OCI-LY7 (cell line): Measurements from ENCODE around the gene LEMD2. TPM values are rescaled to one million over a fixed set of nuclear protein-coding genes. Genes with fewer than 3 reads are reported as not detected.

Source experiments
- BruUV-seq: library from RNA; stranded (reverse); fragments of 400-500 nt; replicated peaks from 2 replicates; lab custom pipeline; 2021; lab: Mats Ljungman, UMichigan
- CTCF ChIA-PET: fragments of 300-600 bp; sonication (Branson Sonifier 250); formaldehyde crosslinking; loops from one replicate; lab custom pipeline; 2022; ENCODE audit warnings: antibody characterized with exemption; ENCODE audit not compliant: unreplicated experiment; lab: Charles Lee
- POLR2A ChIA-PET: fragments of 300-600 bp; sonication (Branson Sonifier 250); formaldehyde crosslinking; loops from one replicate; lab custom pipeline; 2022; ENCODE audit warnings: antibody characterized with exemption; lab: Charles Lee
- DNase-seq: peaks from one replicate; pipeline ENCODE4 v3.0.0-alpha.2; 2015; ENCODE audit warnings: low spot score
- H2AFZ ChIP-seq: fragments of 200-600 bp; sonication (generic), shearing (Covaris generic); 2 replicates; pipeline ENCODE4 v1.6.1; 2014; ENCODE audit warnings: mild to moderate bottlenecking, antibody characterized with exemption, low read length, moderate library complexity
- H3K27ac ChIP-seq: fragments of 200-600 bp; sonication (generic); 2 replicates; pipeline ENCODE4 v1.5.1; 2014; ENCODE audit warnings: mixed run types, low read depth, mild to moderate bottlenecking, moderate library complexity, low read length, inconsistent platforms; ENCODE audit not compliant: poor library complexity, severe bottlenecking
- H3K36me3 ChIP-seq: fragments of 200-600 bp; sonication (generic); 2 replicates; pipeline ENCODE4 v1.6.1; 2014; ENCODE audit warnings: mild to moderate bottlenecking, antibody characterized with exemption, low read length, moderate library complexity, mixed read lengths; ENCODE audit not compliant: insufficient read depth
- H3K4me1 ChIP-seq: fragments of 200-600 bp; sonication (generic); 2 replicates; pipeline ENCODE4 v1.5.1; 2014; ENCODE audit warnings: mild to moderate bottlenecking, low read length; ENCODE audit not compliant: insufficient read depth, poor library complexity, severe bottlenecking
- H3K4me2 ChIP-seq: fragments of 200-600 bp; sonication (generic); 2 replicates; pipeline ENCODE4 v1.6.1; 2014; ENCODE audit warnings: mild to moderate bottlenecking, low read length
- H3K4me3 ChIP-seq: fragments of 200-600 bp; sonication (generic); 2 replicates; pipeline ENCODE4 v1.5.1; 2014; ENCODE audit warnings: mild to moderate bottlenecking, low read depth, low read length; ENCODE audit not compliant: poor library complexity, severe bottlenecking
- H3K79me2 ChIP-seq: fragments of 200-600 bp; sonication (generic); 2 replicates; pipeline ENCODE4 v1.6.1; 2016; ENCODE audit warnings: low read depth, mild to moderate bottlenecking, low read length, moderate library complexity, mixed read lengths; ENCODE audit not compliant: insufficient read depth
- H3K9me2 ChIP-seq: fragments of 200-600 bp; sonication (generic); 2 replicates; pipeline ENCODE4 v1.6.1; 2016; ENCODE audit warnings: mild to moderate bottlenecking, low read length, mixed read lengths; ENCODE audit not compliant: insufficient read depth
- H3K9me3 ChIP-seq: fragments of 200-600 bp; sonication (generic); 2 replicates; pipeline ENCODE4 v1.6.1; 2014; ENCODE audit warnings: mild to moderate bottlenecking, mixed run types, low read length, mixed read lengths
- H4K20me1 ChIP-seq: fragments of 200-600 bp; sonication (generic); 2 replicates; pipeline ENCODE4 v1.6.1; 2014; ENCODE audit warnings: mild to moderate bottlenecking, antibody characterized with exemption, low read length, moderate library complexity, mixed read lengths; ENCODE audit not compliant: insufficient read depth
- EZH2phosphoT487 ChIP-seq: fragments of 200-600 bp; sonication (generic); IDR thresholded peaks from 2 replicates; pipeline ENCODE4 v1.6.1; 2018; ENCODE audit warnings: low read depth, borderline replicate concordance, mild to moderate bottlenecking, mixed run types, antibody characterized with exemption, low read length, moderate library complexity, mixed read lengths
- intact Hi-C: fragments of 100-400 bp; cut with micrococcal nuclease; formaldehyde crosslinking; loops from one replicate; pipeline ENCODE4 v1.10.0; 2022; ENCODE audit not compliant: unreplicated experiment
- total RNA-seq, 2 experiments: library from RNA; depleted of rRNA in 1 of 2; stranded (reverse); fragments of >200 nt in 1 of 2; shearing (Covaris generic) in 1 of 2; gene quantifications; 2 replicates each; pipeline ENCODE4 v1.2.3, GENCODE V29; 2014 to 2022
- TF ChIP-seq, protein P1 (sequence below): fragments of 200-600 bp; sonication (generic); conservative IDR thresholded peaks from 2 replicates; pipeline ENCODE4 v1.5.1; 2014; ENCODE audit warnings: mild to moderate bottlenecking, antibody characterized with exemption, low read length, moderate library complexity, mixed read lengths

LEMD2 gene
- total RNA-seq, 2 experiments from 2014 or later = 59.2 to 66.9 TPM

DNA sequence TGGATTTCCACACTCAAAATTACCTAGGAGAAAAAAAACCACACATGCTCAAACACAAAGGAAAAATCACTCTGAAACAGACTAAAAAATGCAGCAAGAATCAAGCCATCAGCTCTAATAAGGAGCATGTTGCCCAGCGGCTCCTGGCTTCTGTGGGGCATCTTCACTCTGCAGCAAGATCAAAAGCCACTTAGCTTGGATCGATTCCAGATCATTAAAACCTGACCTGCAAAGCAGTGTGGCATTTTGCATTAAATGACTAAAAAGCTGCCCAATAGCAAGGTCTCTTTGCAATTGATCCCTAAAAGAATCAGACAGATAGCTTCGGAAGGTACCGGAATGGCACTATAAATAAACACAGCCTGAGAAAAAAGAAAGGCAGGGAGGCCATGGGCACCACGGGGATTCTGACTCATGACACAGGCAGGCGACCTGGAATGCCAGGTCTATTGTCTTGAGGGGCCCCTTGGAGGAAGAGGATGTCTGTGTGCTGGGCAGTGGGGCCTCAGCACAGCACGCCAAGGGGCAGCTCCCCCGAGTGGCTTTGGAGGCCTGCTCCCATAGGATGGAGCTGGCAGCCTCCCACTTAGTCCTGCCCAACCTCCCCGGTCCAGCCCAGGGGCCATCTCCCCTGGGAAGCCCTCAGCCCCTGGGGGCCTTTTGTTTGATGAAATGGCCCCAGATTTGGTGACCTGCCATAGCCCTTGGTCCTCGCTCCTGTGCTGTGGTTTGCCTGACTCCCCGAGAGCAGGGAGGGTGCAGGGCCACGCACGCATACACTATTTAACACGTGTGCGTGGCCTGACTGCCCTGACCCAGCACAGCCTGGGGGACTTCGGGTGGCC is 7.6 kb downstream of the LEMD2 start:
- H3K4me1 ChIP-seq = peaks cover 8% of the 10 kb centered on the region
- H3K9me2 ChIP-seq = no peaks in the 10 kb centered on the region
- no TSS peak for BruUV-seq
- no peak overlapping the region for H3K4me3 ChIP-seq
- H3K79me2 ChIP-seq = peaks cover 3% of the 10 kb centered on the region; the same call in 1 of the 2 replicates
- no peak overlapping the region for H3K4me2 ChIP-seq
- POLR2A ChIA-PET = no interaction called here
- no peaks in the 10 kb centered on the region for H4K20me1 ChIP-seq
- H2AFZ ChIP-seq = no peak overlapping the region
- no peak overlapping the region for H3K27ac ChIP-seq
- CTCF ChIA-PET = no interaction called here
- no peaks in the 10 kb centered on the region for H3K9me3 ChIP-seq
- peaks cover 96% of the 10 kb centered on the region for H3K36me3 ChIP-seq
- TF ChIP-seq EZH2phosphoT487 = no peak
- TF ChIP-seq, protein P1, sequence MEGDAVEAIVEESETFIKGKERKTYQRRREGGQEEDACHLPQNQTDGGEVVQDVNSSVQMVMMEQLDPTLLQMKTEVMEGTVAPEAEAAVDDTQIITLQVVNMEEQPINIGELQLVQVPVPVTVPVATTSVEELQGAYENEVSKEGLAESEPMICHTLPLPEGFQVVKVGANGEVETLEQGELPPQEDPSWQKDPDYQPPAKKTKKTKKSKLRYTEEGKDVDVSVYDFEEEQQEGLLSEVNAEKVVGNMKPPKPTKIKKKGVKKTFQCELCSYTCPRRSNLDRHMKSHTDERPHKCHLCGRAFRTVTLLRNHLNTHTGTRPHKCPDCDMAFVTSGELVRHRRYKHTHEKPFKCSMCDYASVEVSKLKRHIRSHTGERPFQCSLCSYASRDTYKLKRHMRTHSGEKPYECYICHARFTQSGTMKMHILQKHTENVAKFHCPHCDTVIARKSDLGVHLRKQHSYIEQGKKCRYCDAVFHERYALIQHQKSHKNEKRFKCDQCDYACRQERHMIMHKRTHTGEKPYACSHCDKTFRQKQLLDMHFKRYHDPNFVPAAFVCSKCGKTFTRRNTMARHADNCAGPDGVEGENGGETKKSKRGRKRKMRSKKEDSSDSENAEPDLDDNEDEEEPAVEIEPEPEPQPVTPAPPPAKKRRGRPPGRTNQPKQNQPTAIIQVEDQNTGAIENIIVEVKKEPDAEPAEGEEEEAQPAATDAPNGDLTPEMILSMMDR = no peak
- DNase-seq = no peak
- intact Hi-C loops = no loop called here

DNA sequence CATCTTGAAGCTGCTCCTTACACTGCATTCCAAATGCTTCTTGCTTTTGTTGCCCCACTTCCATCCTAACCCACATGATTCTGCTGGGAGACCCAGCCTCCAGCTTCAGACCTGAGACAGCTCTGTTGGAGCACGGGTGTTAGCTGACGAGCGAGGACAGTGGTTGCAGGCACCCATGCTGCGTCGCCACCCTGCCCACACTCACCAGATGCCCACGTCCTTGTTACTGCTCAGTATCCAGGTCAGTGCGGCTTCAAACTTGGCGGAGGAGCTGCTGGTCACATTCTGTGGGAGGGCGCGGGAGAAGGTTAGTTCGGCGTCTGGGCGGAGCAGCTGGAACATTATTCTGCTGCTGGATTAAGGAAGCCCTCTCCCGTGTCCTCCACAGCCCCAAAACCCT is 9.0 kb downstream of the LEMD2 start:
- DNase-seq = no peak
- intact Hi-C loops = no loop called here
- Histone ChIP-seq H3K9me2 (no peaks in the 10 kb centered on the region), H3K4me3 (no peak overlapping the region), H2AFZ (no peak overlapping the region), H3K79me2 (no peaks in the 10 kb centered on the region), H3K27ac (no peak overlapping the region), H3K9me3 (no peaks in the 10 kb centered on the region), H4K20me1 (no peaks in the 10 kb centered on the region), H3K4me1 (peaks cover 3% of the 10 kb centered on the region), H3K4me2 (no peak overlapping the region), H3K36me3 (peaks cover 97% of the 10 kb centered on the region)
- ChIA-PET POLR2A (interaction anchor here (0.8 kb wide), 1 partner anchor 9 kb away, joined by 3 read pairs; the partner anchor contains the start of gene LEMD2), CTCF (no interaction called here)
- BruUV-seq = no TSS peak
- no peak for TF ChIP-seq EZH2phosphoT487
- TF ChIP-seq, protein P1 = no peak

DNA sequence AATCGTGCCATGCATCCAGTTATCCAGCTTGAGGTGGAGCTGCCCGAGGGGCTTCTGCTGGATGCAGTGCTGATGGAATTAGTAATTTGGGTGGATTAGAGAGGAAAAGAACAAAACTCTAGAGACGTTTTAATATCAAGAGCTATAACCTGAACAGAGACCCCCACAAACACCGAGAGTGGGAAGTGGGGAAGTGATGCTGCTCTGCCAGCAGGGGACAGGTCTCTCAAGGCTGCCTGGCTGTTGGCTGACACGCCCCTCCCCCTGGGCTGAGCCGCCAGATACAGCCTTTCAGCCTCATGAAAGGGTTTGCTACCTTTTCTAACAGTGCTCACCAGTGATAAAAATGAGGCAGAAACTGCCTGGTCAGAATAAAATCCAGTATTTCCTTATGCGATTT is 9.6 kb downstream of the LEMD2 start:
- no peak overlapping the region for H2AFZ ChIP-seq
- no peaks in the 10 kb centered on the region for H3K9me3 ChIP-seq
- H3K4me2 ChIP-seq = no peak overlapping the region
- intact Hi-C loops = no loop called here
- no peaks in the 10 kb centered on the region for H3K9me2 ChIP-seq
- POLR2A ChIA-PET = interaction anchor here (0.8 kb wide), 1 partner anchor 9 kb away, joined by 3 read pairs; the partner anchor contains the start of gene LEMD2
- no peaks in the 10 kb centered on the region for H4K20me1 ChIP-seq
- no peak for TF ChIP-seq EZH2phosphoT487
- TF ChIP-seq, protein P1 = no peak
- H3K4me3 ChIP-seq = no peak overlapping the region
- peaks cover 3% of the 10 kb centered on the region for H3K4me1 ChIP-seq
- no peak overlapping the region for H3K27ac ChIP-seq
- peaks cover 97% of the 10 kb centered on the region for H3K36me3 ChIP-seq
- BruUV-seq = no TSS peak
- DNase-seq = peak; percentile 15
- no peaks in the 10 kb centered on the region for H3K79me2 ChIP-seq
- CTCF ChIA-PET = interaction anchor here (0.6 to 0.9 kb wide), 2 partner anchors 11 to 15 kb away, joined by 3 read pairs; no protein-coding TSS in a partner anchor
